OCI-LY1 (cell line): ENCODE data around the gene MACROD2.
"Not testable (repeated sequence)": the region's sequence is repeated elsewhere in the genome, so short reads cannot be mapped to it uniquely, and the experiment has no call there.

Experiments
- H2AFZ ChIP-seq: fragments of 200-600 bp; sonication (generic), shearing (Covaris generic); 2 replicates; pipeline ENCODE4 v1.6.0; 2014; ENCODE audit warnings: antibody characterized with exemption, mild to moderate bottlenecking, low read length
- H3F3A ChIP-seq: fragments of 200-600 bp; sonication (generic), shearing (Covaris generic); 2 replicates; pipeline ENCODE4 v1.6.0; 2014; ENCODE audit warnings: mild to moderate bottlenecking, antibody characterized with exemption, low read length, moderate library complexity; ENCODE audit not compliant: insufficient read depth
- H3K27ac ChIP-seq: fragments of 200-600 bp; sonication (generic); 2 replicates; pipeline ENCODE4 v1.5.1; 2014; ENCODE audit warnings: low read length, mixed run types, mild to moderate bottlenecking, low read depth; ENCODE audit not compliant: poor library complexity, severe bottlenecking
- H3K27me3 ChIP-seq: fragments of 200-600 bp; sonication (generic); 2 replicates; pipeline ENCODE4 v1.6.0; 2014; ENCODE audit warnings: antibody characterized with exemption, mild to moderate bottlenecking, low read length, moderate library complexity; ENCODE audit not compliant: insufficient read depth
- H3K36me3 ChIP-seq: fragments of 200-600 bp; sonication (generic); 2 replicates; pipeline ENCODE4 v1.6.1; 2014; ENCODE audit warnings: mild to moderate bottlenecking, antibody characterized with exemption, low read length, moderate library complexity, mixed read lengths; ENCODE audit not compliant: insufficient read depth
- H3K4me1 ChIP-seq: fragments of 200-600 bp; sonication (generic); 2 replicates; pipeline ENCODE4 v1.5.1; 2014; ENCODE audit warnings: mild to moderate bottlenecking, low read length, moderate library complexity; ENCODE audit not compliant: insufficient read depth, severe bottlenecking
- H3K4me2 ChIP-seq: fragments of 200-600 bp; sonication (generic), shearing (Covaris generic); 2 replicates; pipeline ENCODE4 v1.6.1; 2014; ENCODE audit warnings: low read length
- H3K4me3 ChIP-seq: fragments of 200-600 bp; sonication (generic); 2 replicates; pipeline ENCODE4 v1.5.1; 2014; ENCODE audit warnings: low read length, low read depth, mild to moderate bottlenecking, mixed read lengths; ENCODE audit not compliant: poor library complexity, severe bottlenecking
- H3K79me2 ChIP-seq: fragments of 200-600 bp; shearing (Covaris generic); 2 replicates; pipeline ENCODE4 v1.6.1; 2016; ENCODE audit warnings: mixed run types, low read length, mixed read lengths; ENCODE audit not compliant: insufficient read depth
- H3K9ac ChIP-seq: fragments of 200-600 bp; sonication (generic), shearing (Covaris generic); 2 replicates; pipeline ENCODE4 v1.6.1; 2014; ENCODE audit warnings: mild to moderate bottlenecking, low read length, mixed read lengths
- H3K9me2 ChIP-seq: fragments of 200-600 bp; sonication (generic), shearing (Covaris generic); 2 replicates; pipeline ENCODE4 v1.6.1; 2014; ENCODE audit warnings: low read depth, mild to moderate bottlenecking, low read length, mixed read lengths
- H3K9me3 ChIP-seq: fragments of 200-600 bp; shearing (Covaris generic); 2 replicates; pipeline ENCODE4 v1.6.1; 2014; ENCODE audit warnings: low read length, mixed read lengths
- H4K20me1 ChIP-seq: fragments of 200-600 bp; sonication (generic), shearing (Covaris generic); 2 replicates; pipeline ENCODE4 v1.6.0; 2016; ENCODE audit warnings: mild to moderate bottlenecking, low read length; ENCODE audit not compliant: insufficient read depth
- EZH2 ChIP-seq: fragments of 200-600 bp; sonication (generic), shearing (Covaris generic); IDR thresholded peaks from 2 replicates; pipeline ENCODE4 v1.8.0; 2017; ENCODE audit warnings: borderline replicate concordance, mixed run types, mild to moderate bottlenecking, antibody characterized with exemption, low read length, moderate library complexity, mixed read lengths
- TF ChIP-seq, protein P1 (sequence below): fragments of 200-600 bp; sonication (generic), shearing (Covaris generic); IDR thresholded peaks from 2 replicates; pipeline ENCODE4 v1.5.1; 2017; ENCODE audit warnings: mild to moderate bottlenecking, antibody characterized with exemption, low read length, moderate library complexity, mixed read lengths

MACROD2 gene

DNA sequence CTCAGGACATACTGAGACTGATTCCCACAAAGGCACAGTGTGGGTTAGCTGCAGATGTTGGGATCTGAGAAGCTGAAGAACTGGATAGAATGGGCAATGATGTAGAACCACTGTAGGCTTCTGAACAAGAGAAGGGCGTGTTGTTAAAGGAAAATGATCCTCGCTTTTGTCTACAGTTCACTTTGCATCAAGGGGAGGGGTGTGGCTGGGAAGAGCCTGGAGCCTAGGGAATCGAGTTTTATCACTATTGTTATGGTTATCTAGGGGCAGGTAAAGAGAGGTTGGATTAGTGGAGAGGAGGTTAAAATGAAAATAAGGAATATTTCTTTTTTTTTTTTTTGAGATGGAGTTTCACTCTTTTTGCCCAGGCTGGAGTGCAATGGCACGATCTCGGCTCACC, 1809.8 kb downstream of the MACROD2 start:
- H3K4me3 ChIP-seq: no peak overlapping the region
- no peak overlapping the region for H2AFZ ChIP-seq
- no peak overlapping the region for H3K9ac ChIP-seq
- TF ChIP-seq EZH2: no peak
- TF ChIP-seq, protein P1, sequence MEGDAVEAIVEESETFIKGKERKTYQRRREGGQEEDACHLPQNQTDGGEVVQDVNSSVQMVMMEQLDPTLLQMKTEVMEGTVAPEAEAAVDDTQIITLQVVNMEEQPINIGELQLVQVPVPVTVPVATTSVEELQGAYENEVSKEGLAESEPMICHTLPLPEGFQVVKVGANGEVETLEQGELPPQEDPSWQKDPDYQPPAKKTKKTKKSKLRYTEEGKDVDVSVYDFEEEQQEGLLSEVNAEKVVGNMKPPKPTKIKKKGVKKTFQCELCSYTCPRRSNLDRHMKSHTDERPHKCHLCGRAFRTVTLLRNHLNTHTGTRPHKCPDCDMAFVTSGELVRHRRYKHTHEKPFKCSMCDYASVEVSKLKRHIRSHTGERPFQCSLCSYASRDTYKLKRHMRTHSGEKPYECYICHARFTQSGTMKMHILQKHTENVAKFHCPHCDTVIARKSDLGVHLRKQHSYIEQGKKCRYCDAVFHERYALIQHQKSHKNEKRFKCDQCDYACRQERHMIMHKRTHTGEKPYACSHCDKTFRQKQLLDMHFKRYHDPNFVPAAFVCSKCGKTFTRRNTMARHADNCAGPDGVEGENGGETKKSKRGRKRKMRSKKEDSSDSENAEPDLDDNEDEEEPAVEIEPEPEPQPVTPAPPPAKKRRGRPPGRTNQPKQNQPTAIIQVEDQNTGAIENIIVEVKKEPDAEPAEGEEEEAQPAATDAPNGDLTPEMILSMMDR: no peak
- no peaks in the 10 kb centered on the region for H3K79me2 ChIP-seq
- no peaks in the 10 kb centered on the region for H3K36me3 ChIP-seq
- H3K4me1 ChIP-seq: no peaks in the 10 kb centered on the region
- no peak overlapping the region for H3K4me2 ChIP-seq
- no peaks in the 10 kb centered on the region for H3K27me3 ChIP-seq
- H3F3A ChIP-seq: no peaks in the 10 kb centered on the region
- no peaks in the 10 kb centered on the region for H3K9me3 ChIP-seq
- no peaks in the 10 kb centered on the region for H4K20me1 ChIP-seq
- H3K9me2 ChIP-seq: no peaks in the 10 kb centered on the region
- H3K27ac ChIP-seq: no peak overlapping the region

DNA sequence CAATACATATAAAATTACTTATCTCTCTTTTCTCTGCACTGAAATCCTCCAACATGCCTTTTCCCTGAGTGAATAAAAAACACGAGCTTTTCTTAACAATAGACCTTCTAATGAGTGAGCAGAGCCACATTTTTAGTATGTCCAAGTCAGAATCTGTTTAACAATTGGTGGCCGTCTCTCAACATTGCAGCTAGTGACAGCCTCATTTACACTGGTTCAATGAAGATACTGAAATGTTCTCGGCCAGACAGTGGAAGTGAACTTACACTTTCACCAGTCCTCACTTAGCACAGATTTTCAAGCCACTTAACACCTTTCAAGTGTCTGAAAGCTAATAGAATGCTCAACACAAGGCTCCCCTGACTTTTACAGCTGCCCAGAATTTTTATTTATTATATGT, 1810.8 kb downstream of the MACROD2 start:
- no peak overlapping the region for H3K27ac ChIP-seq
- no peak overlapping the region for H3K9ac ChIP-seq
- no peak overlapping the region for H2AFZ ChIP-seq
- H3F3A ChIP-seq: no peaks in the 10 kb centered on the region
- no peaks in the 10 kb centered on the region for H3K9me2 ChIP-seq
- no peak for TF ChIP-seq EZH2
- TF ChIP-seq, protein P1: no peak
- H3K36me3 ChIP-seq: no peaks in the 10 kb centered on the region
- H3K4me1 ChIP-seq: no peaks in the 10 kb centered on the region
- H3K9me3 ChIP-seq: no peaks in the 10 kb centered on the region
- H4K20me1 ChIP-seq: no peaks in the 10 kb centered on the region
- H3K4me2 ChIP-seq: no peak overlapping the region
- no peaks in the 10 kb centered on the region for H3K79me2 ChIP-seq
- no peaks in the 10 kb centered on the region for H3K27me3 ChIP-seq
- no peak overlapping the region for H3K4me3 ChIP-seq

DNA sequence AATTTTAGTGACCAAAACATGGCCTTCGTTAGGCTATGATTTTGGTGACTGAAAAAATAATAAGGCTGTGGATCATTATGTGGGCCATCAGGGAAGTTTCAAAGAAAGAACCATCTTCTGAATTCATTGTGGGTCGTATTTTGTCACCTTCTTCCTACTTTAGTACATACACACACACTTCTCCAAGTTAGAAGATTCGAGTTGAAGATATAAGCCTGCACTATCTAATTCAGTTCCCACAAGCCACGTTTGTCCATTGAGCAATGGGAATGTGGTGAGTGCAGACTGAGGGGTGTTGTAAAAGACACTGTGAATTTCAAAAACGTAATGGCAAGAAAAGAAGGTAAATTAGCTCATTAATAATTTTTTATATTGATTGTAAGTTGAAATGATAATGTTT, 1812.0 kb downstream of the MACROD2 start:
- no peaks in the 10 kb centered on the region for H3K9me2 ChIP-seq
- TF ChIP-seq, protein P1: no peak
- no peak for TF ChIP-seq EZH2
- no peak overlapping the region for H3K9ac ChIP-seq
- no peak overlapping the region for H2AFZ ChIP-seq
- H3K36me3 ChIP-seq: no peaks in the 10 kb centered on the region
- no peak overlapping the region for H3K27ac ChIP-seq
- H4K20me1 ChIP-seq: no peaks in the 10 kb centered on the region
- H3K9me3 ChIP-seq: no peaks in the 10 kb centered on the region
- no peak overlapping the region for H3K4me3 ChIP-seq
- no peak overlapping the region for H3K4me2 ChIP-seq
- H3K4me1 ChIP-seq: no peaks in the 10 kb centered on the region
- H3F3A ChIP-seq: no peaks in the 10 kb centered on the region
- H3K27me3 ChIP-seq: no peaks in the 10 kb centered on the region
- H3K79me2 ChIP-seq: no peaks in the 10 kb centered on the region

DNA sequence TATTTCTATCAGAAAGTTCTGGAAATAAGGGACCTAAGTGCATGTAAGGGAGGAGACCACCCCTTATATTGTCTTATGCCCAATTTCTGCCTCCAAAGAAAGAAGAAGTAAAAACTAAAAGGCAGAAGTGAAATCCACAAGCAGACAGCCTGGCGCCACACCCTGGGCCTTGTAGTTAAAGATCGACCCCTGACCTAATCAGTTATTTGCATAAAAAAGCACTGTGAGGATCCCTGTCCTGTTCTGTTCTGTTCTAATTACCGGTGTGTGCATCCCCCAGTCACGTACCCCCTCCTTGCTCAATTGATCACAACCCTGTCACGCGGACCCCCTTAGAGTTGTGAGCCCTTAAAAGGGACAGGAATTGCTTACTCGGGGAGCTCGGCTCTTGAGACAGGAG, 1812.5 kb downstream of the MACROD2 start:
- H3K4me1 ChIP-seq: not testable (repeated sequence)

More for the DNA sequence above, 1812.5 kb downstream of the MACROD2 start:
- not testable (repeated sequence) for H2AFZ ChIP-seq, H3K27me3 ChIP-seq, H3K27ac ChIP-seq, H3K4me2 ChIP-seq, H3K9me2 ChIP-seq, H3K79me2 ChIP-seq, H3K36me3 ChIP-seq, H3F3A ChIP-seq, H3K9me3 ChIP-seq, H3K4me3 ChIP-seq, H3K9ac ChIP-seq, H4K20me1 ChIP-seq
